ENCODE measurements around the gene IL1RL2. TPM values are rescaled to one million over a fixed set of nuclear protein-coding genes. Genes with fewer than 3 reads are reported as not detected.

The IL1RL2 gene
- total RNA-seq, 1 donor from 2014 or later, result 0.20 TPM

- no peak for DNase-seq (ENCODE audit: low read depth in 2 of 2)
Measured at GRCh38 chr2:102193074-102193473, 6.3 kb downstream of the IL1RL2 start.

- no peak for DNase-seq (ENCODE audit: low read depth in 2 of 2)
Measured at GRCh38 chr2:102194609-102195268, 7.9 kb downstream of the IL1RL2 start.

DNA sequence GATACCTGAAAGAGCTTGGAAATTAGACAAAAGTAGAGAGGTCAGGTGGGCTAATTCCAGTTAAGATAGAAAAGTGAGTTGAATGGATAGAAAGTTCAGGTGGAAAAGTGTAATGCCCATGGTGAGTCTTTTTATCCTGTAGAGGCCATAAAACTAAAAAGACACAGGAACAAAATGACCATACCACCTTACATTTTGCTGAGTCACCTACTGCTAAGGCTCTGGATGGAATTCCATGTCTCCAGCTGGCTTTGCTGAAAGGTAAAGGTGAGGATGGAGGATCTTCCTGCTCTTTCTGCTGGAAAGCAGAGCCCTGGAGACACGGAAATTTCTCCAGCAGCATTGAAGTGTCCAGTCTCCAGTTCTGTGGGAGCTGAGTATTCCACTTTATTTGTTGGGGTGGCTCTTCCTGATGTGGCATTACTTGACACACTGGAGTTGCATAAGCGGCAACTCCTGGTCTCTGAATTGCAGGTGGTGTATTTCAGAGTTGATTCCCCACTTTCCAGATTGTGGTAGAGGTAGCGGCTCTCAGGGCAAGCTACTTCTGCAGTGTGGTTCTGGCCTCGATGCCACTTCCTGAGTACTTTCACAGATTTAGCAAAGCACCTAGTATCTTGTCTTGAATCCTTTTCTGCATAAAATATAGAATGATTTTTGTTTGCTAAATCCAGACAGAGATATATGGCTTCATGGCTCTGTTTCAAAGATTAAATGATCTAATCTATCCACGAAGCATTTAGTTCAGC is 10.7 kb downstream of the IL1RL2 start:
- no peak for DNase-seq (ENCODE audit: low read depth in 2 of 2)

- DNase-seq (ENCODE audit: low read depth in 2 of 2), result no peak
Measured at GRCh38 chr2:102200539-102200938, 13.7 kb downstream of the IL1RL2 start.

DNA sequence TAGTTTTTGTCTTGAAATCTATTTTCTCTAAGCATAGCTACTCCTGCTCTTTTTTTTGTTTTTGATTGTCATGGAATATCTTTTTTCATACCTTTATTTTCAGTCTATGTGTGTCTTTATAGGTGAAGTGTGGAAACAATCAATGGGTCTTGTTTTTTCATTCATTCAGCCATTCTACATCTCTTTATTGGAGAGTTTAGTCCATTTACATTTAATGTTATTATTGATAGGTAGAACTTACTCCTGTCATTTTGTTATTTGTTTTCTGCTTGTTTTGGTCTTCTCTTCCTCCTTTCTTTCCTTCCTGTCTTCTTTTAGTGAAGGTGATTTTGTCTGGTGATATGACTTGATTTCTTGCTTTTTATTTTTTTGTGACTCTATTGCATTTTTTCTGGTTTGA is 17.8 kb downstream of the IL1RL2 start:
- DNase-seq (ENCODE audit: low read depth in 2 of 2), result no peak

DNA sequence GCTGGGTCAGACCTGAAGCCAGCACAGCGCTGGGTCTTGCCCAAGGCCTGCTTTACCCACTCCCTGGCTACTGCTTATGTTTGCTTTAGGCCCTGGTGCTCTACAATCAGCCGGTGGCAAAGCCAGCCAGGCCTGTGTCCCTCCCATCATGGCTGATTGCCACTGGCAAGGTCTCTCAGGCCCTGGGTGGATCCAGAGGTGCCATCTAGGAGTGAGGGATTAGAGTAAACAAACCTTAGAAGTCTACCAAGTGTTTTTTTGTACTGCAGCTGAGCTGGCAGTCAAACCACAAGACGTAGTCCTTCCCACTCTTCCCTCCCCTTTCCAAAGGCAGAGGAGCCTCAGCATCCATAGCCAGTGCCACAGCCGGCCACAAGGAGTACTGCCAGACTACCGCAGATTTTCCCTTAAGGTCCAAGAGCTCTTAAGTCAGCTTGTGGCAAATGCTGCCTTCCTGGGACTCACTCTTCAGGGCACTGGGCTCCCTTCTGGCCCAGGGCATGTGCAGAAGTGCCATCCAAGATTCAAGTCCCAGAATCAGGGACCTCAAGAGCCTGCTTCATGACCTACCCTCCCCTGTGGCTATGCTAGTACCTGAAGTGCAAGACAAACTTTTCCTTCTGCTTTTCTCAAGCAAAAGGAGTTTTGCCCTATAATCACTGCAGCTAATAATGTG is 20.0 kb downstream of the IL1RL2 start:
- no peak for DNase-seq (ENCODE audit: low read depth in 2 of 2)

- no peak for DNase-seq (ENCODE audit: low read depth in 2 of 2)
Measured at GRCh38 chr2:102208774-102209173, 22.0 kb downstream of the IL1RL2 start.

DNA sequence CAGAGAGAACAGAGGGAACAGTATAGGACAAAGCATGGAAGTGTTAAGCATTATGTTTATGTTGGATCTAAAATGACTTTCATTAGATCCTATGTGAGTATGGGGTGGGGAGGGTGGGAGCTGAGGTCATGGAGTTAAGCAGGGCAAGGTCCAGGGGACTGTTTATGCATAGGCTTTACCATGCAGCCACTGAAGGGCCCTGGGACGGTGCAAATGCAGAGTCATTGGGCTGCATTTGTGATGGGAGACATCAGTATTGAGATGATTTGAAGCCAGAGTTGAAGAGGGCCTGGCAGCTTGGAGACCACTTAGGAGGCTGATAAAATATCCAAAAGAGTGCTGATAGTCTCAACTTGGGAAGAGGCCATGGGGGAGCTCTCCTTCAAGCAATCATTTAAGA is 22.7 kb downstream of the IL1RL2 start:
- DNase-seq (ENCODE audit: low read depth in 2 of 2), result no peak

DNA sequence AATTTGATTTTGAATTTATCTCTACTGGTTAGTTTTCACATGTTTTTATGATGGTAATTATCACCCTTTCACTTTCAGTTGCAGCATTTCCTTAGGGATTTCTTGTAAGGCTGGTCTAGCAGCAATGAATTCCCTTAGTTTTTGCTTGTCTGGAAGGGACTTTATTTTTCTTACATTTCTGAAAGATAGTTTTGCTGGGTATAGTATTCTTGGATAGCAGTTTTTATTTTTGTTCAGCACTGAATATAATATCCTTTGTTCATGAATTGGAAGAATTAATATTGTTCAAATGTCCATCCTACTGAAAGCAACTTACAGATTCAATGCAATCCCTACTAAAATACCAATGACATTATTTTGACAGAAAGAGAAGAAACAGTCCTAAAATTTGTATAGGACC is 30.2 kb downstream of the IL1RL2 start:
- DNase-seq (ENCODE audit: low read depth in 2 of 2), result no peak

- DNase-seq (ENCODE audit: low read depth in 2 of 2), result no peak
Measured at GRCh38 chr2:102224824-102225739, 38.3 kb downstream of the IL1RL2 start.

GRCh38 chr2:102226171-102226570 is 39.3 kb downstream of the IL1RL2 start:
- no peak for DNase-seq (ENCODE audit: low read depth in 2 of 2)

- DNase-seq (ENCODE audit: low read depth in 2 of 2), result peak; percentile 43 to 75
Measured at GRCh38 chr2:102226612-102227391, 40.0 kb downstream of the IL1RL2 start.

DNA sequence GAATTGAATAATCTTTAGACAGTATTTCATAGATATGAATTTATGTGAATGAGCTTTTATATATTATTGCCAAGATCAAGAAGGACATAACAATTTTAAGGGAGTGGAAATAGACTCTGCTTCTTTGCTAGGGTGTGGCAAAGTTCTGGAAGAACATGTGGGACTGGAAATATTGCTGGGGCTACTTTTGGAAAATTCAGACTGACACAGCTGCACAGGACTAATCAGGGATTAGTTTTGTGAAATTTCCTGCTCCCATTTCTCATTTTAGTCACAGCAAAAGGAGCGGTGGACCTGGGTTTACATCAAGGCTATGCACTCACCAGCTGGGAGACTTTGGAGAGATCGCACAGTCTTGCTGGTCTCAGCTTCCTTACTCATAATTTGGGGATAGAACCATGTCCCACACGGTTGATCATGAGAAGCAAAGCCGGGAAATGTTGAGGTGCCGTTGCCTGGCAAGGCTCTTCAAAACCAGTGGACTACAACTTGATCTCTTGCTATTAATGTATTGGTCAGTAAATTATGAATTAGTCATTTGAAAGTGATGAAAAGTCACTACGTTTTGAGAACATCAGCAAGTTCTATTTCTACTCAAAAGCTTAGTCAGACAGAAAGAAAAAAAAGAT is 42.4 kb downstream of the IL1RL2 start:
- no peak for DNase-seq (ENCODE audit: low read depth in 2 of 2)

DNA sequence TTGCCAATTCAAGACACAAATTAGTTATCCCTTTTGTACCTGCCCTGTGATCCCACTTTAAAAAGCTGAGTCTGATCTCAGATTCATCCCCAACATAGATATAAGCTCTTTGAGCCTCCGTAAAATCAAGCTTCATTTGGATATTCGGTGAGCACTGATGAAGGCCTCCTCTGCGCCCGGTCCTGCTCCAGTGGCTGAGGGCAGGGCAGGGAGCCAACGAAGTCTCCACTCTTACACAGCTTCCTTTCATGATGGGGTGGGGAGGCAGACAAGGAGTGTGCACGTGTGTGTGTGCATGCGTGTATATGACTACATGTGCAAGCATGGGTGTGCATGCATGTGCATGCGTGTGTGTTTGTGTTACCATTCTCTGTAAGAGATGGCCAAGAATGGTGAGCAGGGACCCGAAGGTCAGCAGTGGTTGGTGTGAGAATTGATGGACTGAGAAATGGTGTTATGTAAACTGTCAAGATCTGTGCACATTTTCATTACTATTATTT is 43.6 kb downstream of the IL1RL2 start:
- no peak for DNase-seq (ENCODE audit: low read depth in 2 of 2)

DNA sequence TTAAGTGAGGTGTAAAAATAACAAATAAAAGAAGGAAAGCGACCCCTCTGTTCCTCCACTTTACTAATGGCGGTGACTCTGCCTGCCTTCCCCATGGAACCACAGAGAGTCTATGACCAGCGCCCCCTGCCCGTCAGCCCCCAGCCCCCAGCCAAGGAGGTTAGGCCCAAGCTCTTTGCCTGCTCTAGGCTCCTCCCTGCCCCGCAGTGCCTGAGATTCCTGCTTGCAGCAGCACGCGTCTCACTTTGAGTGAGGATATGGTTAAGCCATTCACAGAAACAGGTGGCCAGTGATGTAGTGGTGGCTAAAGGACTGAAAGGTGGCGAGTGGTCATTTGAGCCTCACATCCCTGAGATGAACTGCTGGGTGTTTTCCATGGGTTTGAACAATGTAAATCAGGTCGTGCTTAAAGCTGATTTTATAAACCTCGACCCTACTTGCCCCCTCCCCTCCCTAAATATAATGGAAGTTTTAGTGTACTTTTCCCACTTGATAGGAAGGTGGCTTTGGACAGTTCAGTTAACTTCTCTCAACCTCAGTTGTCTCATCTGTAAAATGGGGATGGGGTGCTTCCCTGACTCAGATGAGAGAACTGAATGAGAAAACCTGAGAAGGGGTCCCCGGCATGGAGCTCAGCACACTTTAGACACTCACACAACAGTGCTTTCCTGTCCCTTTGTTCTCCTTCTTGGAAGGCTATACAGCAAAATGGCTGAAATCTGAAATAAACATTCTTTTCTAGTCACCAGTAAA is 46.5 kb downstream of the IL1RL2 start:
- DNase-seq (ENCODE audit: low read depth in 2 of 2), result no peak

- DNase-seq (ENCODE audit: low read depth in 2 of 2), result peak; percentile 20 to 51
Measured at GRCh38 chr2:102235042-102235473, 48.2 kb downstream of the IL1RL2 start.

GRCh38 chr2:102235491-102235890 is 48.7 kb downstream of the IL1RL2 start:
- peak in 1 of 2 donors; percentile 39 for DNase-seq (ENCODE audit: low read depth in 2 of 2)

DNA sequence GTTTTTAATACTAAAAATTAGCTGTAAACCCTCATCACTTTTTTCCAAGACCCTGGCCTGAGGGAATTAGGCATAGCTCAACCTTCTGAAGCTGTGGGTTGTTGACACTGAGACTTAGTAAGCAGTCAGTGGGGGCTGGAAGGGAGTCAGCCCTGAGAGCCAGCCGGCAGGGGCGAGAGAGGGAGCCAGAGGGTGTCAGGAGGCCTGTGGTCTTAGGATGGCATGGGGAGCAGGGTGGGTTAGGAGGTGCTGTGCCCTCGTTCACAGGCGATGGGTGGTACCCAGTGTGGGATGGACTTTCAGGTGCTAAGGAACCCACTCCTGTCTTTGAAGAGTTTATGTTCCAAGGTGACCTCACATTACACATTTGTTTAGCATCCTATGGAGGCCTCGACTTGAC is 49.3 kb downstream of the IL1RL2 start:
- no peak for DNase-seq (ENCODE audit: low read depth in 2 of 2)

DNA sequence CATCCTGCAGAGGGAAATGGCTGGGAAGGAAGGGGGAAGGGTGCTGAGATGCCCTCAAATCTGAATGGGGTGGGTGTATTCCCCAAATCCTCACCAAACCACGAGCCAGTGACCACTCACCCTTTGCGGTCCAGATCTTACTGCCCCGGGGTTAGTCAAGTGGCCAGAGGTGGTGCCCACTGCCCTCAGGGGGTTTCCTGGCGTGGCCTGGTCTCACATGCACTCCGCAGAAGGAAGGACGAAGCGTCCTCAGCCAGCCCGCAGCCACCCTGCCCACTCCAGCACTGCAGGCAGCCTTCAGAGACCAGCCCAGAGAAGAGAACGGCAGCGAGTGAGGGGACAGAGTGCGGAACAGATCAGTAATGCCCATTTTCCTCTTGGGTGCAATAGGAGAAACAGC is 50.4 kb downstream of the IL1RL2 start:
- DNase-seq (ENCODE audit: low read depth in 2 of 2), result no peak
